ENCODE data around the gene MIOX. TPM values are rescaled to one million over a fixed set of nuclear protein-coding genes. Genes with fewer than 3 reads are reported as not detected.
A peak's percentile ranks its signal among the peaks of the same experiment; 100 is the strongest.

MIOX gene
- total and polyA plus RNA-seq, 10 of the 15 experiments (the other 5 are each of a cell fraction or from before 2014, with no cell fraction given), result 0.10 to 0.31 TPM; not detected in 8

DNA sequence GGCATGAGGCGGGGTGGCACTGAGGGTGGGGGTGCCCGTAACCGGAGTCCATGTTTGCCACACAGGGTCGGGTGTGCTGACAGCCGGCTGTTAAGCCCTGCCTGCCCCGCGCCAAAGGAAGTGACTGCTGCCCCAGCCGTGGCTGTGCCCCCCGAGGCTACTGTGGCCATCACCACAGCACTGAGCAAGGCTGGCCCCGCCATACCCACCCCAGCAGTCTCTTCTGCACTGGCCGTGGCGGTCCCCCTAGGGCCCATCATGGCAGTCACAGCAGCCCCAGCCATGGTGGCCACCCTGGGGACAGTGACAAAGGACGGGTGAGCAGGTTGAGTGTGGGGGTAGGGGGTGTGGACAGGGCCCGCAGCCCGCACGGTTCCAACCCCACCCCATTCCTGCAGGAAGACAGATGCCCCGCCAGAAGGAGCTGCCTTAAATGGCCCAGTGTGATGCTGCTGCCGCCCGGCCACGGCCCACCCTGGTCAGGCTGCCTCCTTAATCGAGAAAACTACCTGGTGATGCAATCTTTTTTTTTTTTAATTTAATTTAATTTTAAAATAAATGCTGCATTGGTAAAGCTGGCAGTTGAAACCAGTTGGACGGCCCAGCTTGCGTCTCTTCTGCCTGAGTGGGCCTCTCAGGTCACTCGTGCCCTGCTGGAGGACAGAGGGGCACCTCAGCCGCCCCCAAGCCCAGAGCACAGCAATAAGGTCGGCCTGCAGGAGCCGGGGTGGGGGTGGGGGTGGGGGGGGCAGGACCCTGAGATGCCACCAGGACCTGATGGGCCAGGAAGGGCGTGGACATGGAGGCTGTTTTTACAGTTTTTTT is 42.6 kb upstream of the MIOX start (continued):
- TF ChIP-seq, protein P1, sequence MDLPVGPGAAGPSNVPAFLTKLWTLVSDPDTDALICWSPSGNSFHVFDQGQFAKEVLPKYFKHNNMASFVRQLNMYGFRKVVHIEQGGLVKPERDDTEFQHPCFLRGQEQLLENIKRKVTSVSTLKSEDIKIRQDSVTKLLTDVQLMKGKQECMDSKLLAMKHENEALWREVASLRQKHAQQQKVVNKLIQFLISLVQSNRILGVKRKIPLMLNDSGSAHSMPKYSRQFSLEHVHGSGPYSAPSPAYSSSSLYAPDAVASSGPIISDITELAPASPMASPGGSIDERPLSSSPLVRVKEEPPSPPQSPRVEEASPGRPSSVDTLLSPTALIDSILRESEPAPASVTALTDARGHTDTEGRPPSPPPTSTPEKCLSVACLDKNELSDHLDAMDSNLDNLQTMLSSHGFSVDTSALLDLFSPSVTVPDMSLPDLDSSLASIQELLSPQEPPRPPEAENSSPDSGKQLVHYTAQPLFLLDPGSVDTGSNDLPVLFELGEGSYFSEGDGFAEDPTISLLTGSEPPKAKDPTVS (IDR thresholded peaks at IDR 0.05; ENCODE audit: low read depth, low read length), result no peak

DNA sequence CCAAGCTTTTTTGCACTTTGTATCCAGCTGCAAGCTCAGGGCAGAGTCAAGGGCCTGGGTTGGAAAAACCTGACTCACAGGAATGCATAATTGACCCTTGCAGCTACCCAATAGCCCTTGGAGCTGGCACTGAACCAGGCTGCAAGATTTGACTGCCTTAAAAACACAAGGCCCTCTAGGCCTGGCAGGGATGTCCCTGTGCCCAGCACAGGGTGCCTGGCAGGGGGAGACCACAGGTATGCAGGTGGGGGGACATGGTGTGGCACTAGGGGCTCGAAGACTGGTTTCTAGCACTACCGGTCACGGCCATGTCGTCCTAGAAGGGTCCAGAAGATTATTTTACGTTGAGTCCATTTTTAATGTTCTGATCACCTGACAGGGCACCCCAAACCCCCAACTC is 42.0 kb upstream of the MIOX start:
- Histone ChIP-seq H3K4me3 (no peak overlapping the region), H3K9ac (ENCODE audit: control insufficient read depth, insufficient read depth, low read length) (no peak overlapping the region), H3K4me1 (ENCODE audit: control insufficient read depth, insufficient read depth, low read length) (no peaks in the 10 kb centered on the region; the same call in 1 of the 2 replicates), H3K27me3 (replicated peaks in 1 of 2; ENCODE audit: control insufficient read depth in 2 of 2, insufficient read depth in 2 of 2, low read length in 1 of 2) (no peaks in the 10 kb centered on the region), H3K79me2 (ENCODE audit: control insufficient read depth, insufficient read depth, low read length) (no peaks in the 10 kb centered on the region), H4K20me1 (ENCODE audit: control insufficient read depth, insufficient read depth) (no peaks in the 10 kb centered on the region), H3K36me3 (ENCODE audit: control insufficient read depth in 2 of 2, insufficient read depth in 2 of 2, low read length in 1 of 2) (peaks cover 5 to 30% of the 10 kb centered on the region in 2 experiments; a peak in 3 of 4 replicates), H3K27ac (ENCODE audit: control insufficient read depth, insufficient read depth) (no peak overlapping the region), H3K9me3 (replicated peaks; ENCODE audit: control insufficient read depth, insufficient read depth, low read length) (no peaks in the 10 kb centered on the region), H3K4me2 (ENCODE audit: control insufficient read depth, insufficient read depth) (no peak overlapping the region), H2AFZ (ENCODE audit: control insufficient read depth, low read depth, low read length) (no peak overlapping the region)
- ChIA-PET SMC1A (ENCODE audit: uncharacterized antibody, unreplicated experiment) (no interaction called here), CTCF (no interaction called here), RAD21 (ENCODE audit: unreplicated experiment) (interaction anchor here (0.6 kb wide), 1 partner anchor 40 kb away, joined by 3 read pairs; no protein-coding TSS in a partner anchor), POLR2A (interaction anchor here (0.6 kb wide), 1 partner anchor 1192 kb away, joined by 3 read pairs; no protein-coding TSS in a partner anchor)
- in situ Hi-C loops (cut with MboI), result no loop called here
- WGBS (ENCODE audit: insufficient coverage, insufficient replicate concordance, low lambda C conversion rate, missing lambda C conversion rate), result 98% methylated on average over 5 of the region's 5 CpGs
- ATAC-seq, result no peak
- FAIRE-seq, result no peak
- TSS peak; percentile 65 for BruUV-seq (replicated peaks)
- TF ChIP-seq BCL3 (IDR thresholded peaks at IDR 0.05; ENCODE audit: borderline replicate concordance, insufficient read depth, low read depth, low read length, poor library complexity, severe bottlenecking) (peak; percentile 7), ZNF274 (IDR thresholded peaks at IDR 0.05; ENCODE audit: insufficient read depth, insufficient read length) (no peak)
- DNase-seq (ENCODE audit: low read depth, low spot score), result no peak
- intact Hi-C loops (cut with micrococcal nuclease; ENCODE audit: unreplicated experiment), result no loop called here
